NB4 (cell line): ENCODE data around the gene LAMA1.

ENCODE experiments used
- DNase-seq: peaks from one replicate; pipeline ENCODE4 v3.0.0; 2010; ENCODE audit warnings: low read depth
- H3K4me3 ChIP-seq: one replicate; pipeline ENCODE4 v1.5.1; 2011; ENCODE audit warnings: mild to moderate bottlenecking, low read depth, low read length, moderate library complexity
- MYC ChIP-seq: IDR thresholded peaks from 2 replicates; pipeline ENCODE4 v1.6.1; 2011; ENCODE audit warnings: low read depth, low read length
- POLR2A ChIP-seq: IDR thresholded peaks from 2 replicates; pipeline ENCODE4 v1.6.1; 2011; ENCODE audit warnings: mild to moderate bottlenecking; ENCODE audit not compliant: insufficient read length; ENCODE audit errors: extremely low read depth
- TF ChIP-seq, protein P1 (sequence below): IDR thresholded peaks from one replicate; pipeline ENCODE4 v1.5.1; 2012; ENCODE audit warnings: low read depth, low read length
- TF ChIP-seq, protein P2 (sequence below): IDR thresholded peaks from 2 replicates; pipeline ENCODE4 v1.6.1; 2011; ENCODE audit warnings: low read depth, low read length

The LAMA1 gene

GRCh38 chr18:7068871-7069590 is 48.6 kb downstream of the LAMA1 start:
- DNase-seq: no peak
- no peak overlapping the region for H3K4me3 ChIP-seq
- TF ChIP-seq MYC (no peak), POLR2A (no peak)
- TF ChIP-seq, protein P1, sequence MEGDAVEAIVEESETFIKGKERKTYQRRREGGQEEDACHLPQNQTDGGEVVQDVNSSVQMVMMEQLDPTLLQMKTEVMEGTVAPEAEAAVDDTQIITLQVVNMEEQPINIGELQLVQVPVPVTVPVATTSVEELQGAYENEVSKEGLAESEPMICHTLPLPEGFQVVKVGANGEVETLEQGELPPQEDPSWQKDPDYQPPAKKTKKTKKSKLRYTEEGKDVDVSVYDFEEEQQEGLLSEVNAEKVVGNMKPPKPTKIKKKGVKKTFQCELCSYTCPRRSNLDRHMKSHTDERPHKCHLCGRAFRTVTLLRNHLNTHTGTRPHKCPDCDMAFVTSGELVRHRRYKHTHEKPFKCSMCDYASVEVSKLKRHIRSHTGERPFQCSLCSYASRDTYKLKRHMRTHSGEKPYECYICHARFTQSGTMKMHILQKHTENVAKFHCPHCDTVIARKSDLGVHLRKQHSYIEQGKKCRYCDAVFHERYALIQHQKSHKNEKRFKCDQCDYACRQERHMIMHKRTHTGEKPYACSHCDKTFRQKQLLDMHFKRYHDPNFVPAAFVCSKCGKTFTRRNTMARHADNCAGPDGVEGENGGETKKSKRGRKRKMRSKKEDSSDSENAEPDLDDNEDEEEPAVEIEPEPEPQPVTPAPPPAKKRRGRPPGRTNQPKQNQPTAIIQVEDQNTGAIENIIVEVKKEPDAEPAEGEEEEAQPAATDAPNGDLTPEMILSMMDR: no peak
- TF ChIP-seq, protein P2, sequence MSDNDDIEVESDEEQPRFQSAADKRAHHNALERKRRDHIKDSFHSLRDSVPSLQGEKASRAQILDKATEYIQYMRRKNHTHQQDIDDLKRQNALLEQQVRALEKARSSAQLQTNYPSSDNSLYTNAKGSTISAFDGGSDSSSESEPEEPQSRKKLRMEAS: no peak

- H3K4me3 ChIP-seq: no peak overlapping the region
- DNase-seq: no peak
- TF ChIP-seq, protein P2: no peak
Measured at GRCh38 chr18:7066965-7067555, 50.5 kb downstream of the LAMA1 start.

GRCh38 chr18:7065736-7066135 is 51.9 kb downstream of the LAMA1 start:
- H3K4me3 ChIP-seq: no peak overlapping the region
- DNase-seq: no peak
- no peak for TF ChIP-seq POLR2A
- no peak for TF ChIP-seq MYC
- TF ChIP-seq, protein P2: no peak
- TF ChIP-seq, protein P1: no peak

DNA sequence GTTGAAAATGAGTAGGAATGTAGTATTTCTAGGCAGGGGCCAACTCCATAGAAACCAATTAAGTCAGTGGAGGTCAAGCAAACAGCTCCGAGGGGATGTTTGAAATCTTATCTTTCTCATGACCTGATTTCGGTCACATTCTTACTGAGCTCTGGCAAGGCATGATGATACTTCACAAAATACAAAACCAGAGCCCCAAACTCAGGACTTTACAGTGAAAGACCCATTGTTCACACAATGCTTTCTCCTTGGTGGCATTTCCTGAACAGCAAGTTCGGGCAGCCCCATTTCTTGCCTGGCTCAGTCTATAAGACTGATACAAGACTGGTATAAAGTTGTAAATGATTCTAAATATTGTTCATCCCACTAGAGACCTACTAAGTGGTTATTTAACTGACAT is 53.3 kb downstream of the LAMA1 start:
- no peak for DNase-seq
- H3K4me3 ChIP-seq: no peak overlapping the region
- TF ChIP-seq MYC: no peak
- TF ChIP-seq POLR2A: no peak
- TF ChIP-seq, protein P1: no peak
- TF ChIP-seq, protein P2: no peak

GRCh38 chr18:7062811-7063210 is 54.8 kb downstream of the LAMA1 start:
- no peak overlapping the region for H3K4me3 ChIP-seq
- DNase-seq: no peak
- TF ChIP-seq, protein P2: no peak
- no peak for TF ChIP-seq POLR2A
- TF ChIP-seq MYC: no peak
- TF ChIP-seq, protein P1: no peak

- H3K4me3 ChIP-seq: no peak overlapping the region
- TF ChIP-seq, protein P1: no peak
- TF ChIP-seq POLR2A (no peak), MYC (no peak)
- TF ChIP-seq, protein P2: no peak
- no peak for DNase-seq
Measured at GRCh38 chr18:7062236-7062635, 55.4 kb downstream of the LAMA1 start.
